Osteocyte (in vitro differentiated cells): ENCODE results near the gene RABGAP1. TPM values are rescaled to one million over a fixed set of nuclear protein-coding genes. Genes with fewer than 3 reads are reported as not detected.

Experiments used
- DNase-seq: peaks from one replicate; pipeline ENCODE4 v3.0.0; 2021; ENCODE audit warnings: mixed read lengths; ENCODE audit not compliant: unreplicated experiment; ENCODE audit errors: extremely low spot score
- H3K27ac Mint-ChIP-seq: one replicate; pipeline ENCODE4 v1.8.0; 2021; ENCODE audit warnings: mild to moderate bottlenecking, mixed read lengths; ENCODE audit not compliant: unreplicated experiment
- H3K27me3 Mint-ChIP-seq: one replicate; pipeline ENCODE4 v1.8.0; 2021; ENCODE audit warnings: mixed read lengths; ENCODE audit not compliant: unreplicated experiment
- H3K36me3 Mint-ChIP-seq: one replicate; pipeline ENCODE4 v1.8.0; 2021; ENCODE audit warnings: mixed read lengths; ENCODE audit not compliant: unreplicated experiment
- H3K4me1 Mint-ChIP-seq: one replicate; pipeline ENCODE4 v1.8.0; 2021; ENCODE audit warnings: mixed read lengths; ENCODE audit not compliant: unreplicated experiment
- H3K4me3 Mint-ChIP-seq: one replicate; pipeline ENCODE4 v1.8.0; 2021; ENCODE audit warnings: mild to moderate bottlenecking, moderate library complexity, mixed read lengths; ENCODE audit not compliant: unreplicated experiment
- H3K9me3 Mint-ChIP-seq: one replicate; pipeline ENCODE4 v1.8.0; 2021; ENCODE audit warnings: mixed read lengths; ENCODE audit not compliant: unreplicated experiment
- total RNA-seq: library from RNA; stranded (reverse); gene quantifications from 2 replicates; pipeline ENCODE4 v1.2.1, GENCODE V29; 2021
- TF ChIP-seq, protein P1 (sequence below): fragments of 200-600 bp; sonication (generic); IDR thresholded peaks from 2 replicates; pipeline ENCODE4 v1.5.0; 2021; ENCODE audit warnings: antibody characterized with exemption, mild to moderate bottlenecking, moderate library complexity

The RABGAP1 gene
- total RNA-seq, 1 donor from 2014 or later, result 88.4 TPM

DNA sequence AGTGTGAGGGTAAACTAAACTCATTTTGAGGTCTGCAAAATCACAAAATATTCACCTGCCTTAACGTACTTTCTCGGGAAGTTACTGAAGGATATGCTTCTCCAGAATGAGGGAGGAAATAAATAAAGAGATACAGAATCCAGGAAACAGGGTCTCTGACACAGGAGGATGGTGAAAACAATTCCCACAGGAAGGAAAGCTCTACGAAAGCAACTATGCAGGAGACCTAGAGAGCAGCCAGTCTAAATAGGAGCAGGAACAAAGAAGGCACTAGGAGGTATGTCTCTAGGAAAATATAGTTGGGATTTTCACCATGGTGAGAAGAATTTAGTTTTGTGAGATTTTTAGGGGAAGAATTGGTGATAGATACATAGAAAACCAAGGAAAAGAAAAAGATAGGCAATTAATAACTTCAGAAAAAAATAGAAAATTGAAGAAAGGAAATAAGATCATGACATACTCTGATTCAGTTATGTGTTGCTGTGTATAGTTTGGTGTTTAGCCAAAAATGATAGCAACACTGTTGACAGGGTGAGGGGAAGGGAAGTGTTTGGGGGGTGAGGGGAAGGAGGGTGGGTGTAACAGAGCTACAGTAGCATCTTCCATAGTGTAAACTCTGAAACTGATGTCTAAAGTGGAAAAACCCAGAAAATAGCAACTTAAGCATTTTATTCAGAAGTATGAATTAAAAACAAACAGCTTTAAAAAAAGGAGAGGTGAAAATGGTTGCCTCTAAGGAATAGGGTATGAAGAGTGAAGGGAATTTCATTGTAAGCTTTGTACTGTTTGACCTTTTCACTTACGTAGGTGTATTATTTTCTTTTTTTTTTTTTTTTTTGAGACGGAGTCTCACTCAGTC is 102.5 kb downstream of the RABGAP1 start:
- H3K36me3 Mint-ChIP-seq, result peaks cover 15% of the 10 kb centered on the region
- no peak for DNase-seq
- H3K4me3 Mint-ChIP-seq, result peak overlapping the region; percentile 10
- peak overlapping the region; percentile 83 for H3K27ac Mint-ChIP-seq
- no peaks in the 10 kb centered on the region for H3K27me3 Mint-ChIP-seq
- TF ChIP-seq, protein P1, sequence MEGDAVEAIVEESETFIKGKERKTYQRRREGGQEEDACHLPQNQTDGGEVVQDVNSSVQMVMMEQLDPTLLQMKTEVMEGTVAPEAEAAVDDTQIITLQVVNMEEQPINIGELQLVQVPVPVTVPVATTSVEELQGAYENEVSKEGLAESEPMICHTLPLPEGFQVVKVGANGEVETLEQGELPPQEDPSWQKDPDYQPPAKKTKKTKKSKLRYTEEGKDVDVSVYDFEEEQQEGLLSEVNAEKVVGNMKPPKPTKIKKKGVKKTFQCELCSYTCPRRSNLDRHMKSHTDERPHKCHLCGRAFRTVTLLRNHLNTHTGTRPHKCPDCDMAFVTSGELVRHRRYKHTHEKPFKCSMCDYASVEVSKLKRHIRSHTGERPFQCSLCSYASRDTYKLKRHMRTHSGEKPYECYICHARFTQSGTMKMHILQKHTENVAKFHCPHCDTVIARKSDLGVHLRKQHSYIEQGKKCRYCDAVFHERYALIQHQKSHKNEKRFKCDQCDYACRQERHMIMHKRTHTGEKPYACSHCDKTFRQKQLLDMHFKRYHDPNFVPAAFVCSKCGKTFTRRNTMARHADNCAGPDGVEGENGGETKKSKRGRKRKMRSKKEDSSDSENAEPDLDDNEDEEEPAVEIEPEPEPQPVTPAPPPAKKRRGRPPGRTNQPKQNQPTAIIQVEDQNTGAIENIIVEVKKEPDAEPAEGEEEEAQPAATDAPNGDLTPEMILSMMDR, result no peak
- H3K4me1 Mint-ChIP-seq, result peaks cover 86% of the 10 kb centered on the region
- H3K9me3 Mint-ChIP-seq, result peaks cover 6% of the 10 kb centered on the region

DNA sequence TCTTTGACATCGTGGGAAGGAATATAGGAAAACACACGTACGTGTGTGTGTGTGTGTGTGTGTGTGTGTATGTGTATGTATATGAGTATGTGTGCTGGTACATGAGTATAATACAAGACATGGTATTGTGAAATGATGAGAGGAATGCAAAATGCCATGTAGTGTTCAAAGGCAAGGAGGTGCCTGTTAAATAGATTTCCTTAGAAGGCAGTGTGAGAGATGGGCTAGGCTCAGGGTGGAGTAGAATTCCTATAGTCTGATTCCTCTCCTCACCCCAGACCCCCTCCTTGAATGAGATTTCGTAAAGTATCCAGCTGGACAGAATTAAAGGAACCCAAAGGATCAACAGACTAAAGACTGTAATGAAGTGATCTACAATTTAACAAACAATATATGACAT is 103.8 kb downstream of the RABGAP1 start:
- peaks cover 12% of the 10 kb centered on the region for H3K36me3 Mint-ChIP-seq
- TF ChIP-seq, protein P1, result no peak
- H3K27ac Mint-ChIP-seq, result peak overlapping the region; percentile 83
- H3K27me3 Mint-ChIP-seq, result no peaks in the 10 kb centered on the region
- H3K4me1 Mint-ChIP-seq, result peaks cover 90% of the 10 kb centered on the region
- peak overlapping the region; percentile 4 for H3K4me3 Mint-ChIP-seq
- peaks cover 6% of the 10 kb centered on the region for H3K9me3 Mint-ChIP-seq
- DNase-seq, result no peak

DNA sequence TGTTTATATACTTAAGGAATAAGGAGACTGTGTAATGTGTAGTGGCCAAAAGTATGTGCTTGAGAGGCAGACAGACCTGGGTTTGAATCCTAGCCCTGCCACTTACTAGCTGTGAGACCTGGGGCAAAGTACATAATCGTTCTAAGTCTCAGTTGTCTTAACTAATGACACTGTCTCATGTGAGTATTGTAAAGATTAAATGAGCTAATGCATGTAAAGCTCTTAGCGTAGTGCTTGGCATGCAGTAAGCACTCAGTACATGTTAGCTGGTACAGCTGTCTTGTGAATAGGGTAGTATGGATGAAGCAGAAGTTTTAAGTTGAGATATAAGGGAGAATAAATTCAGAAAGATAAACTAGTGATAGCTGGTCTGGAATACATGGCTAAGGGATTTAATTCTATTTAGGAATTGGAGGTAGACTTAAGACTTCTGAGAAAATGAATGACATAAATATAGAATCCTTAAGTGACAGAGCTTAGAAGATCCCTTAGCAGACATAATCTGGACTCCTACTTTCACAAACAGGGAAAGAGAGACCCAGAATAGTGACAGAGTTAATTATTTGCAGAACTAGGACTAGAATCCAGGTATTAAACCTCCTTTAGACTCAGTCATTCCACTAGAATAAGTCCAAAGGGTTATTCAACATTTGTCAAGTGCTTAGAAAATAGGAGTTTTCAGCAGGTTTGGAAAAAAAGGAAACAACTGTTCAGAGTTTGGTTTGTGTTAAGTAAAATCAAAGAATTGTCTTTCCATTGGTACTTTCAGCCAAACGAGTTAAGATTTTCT is 105.8 kb downstream of the RABGAP1 start:
- peak overlapping the region; percentile 14 for H3K4me3 Mint-ChIP-seq
- H3K27me3 Mint-ChIP-seq, result no peaks in the 10 kb centered on the region
- H3K4me1 Mint-ChIP-seq, result peaks cover 84% of the 10 kb centered on the region
- DNase-seq, result no peak
- H3K9me3 Mint-ChIP-seq, result peaks cover 6% of the 10 kb centered on the region
- H3K27ac Mint-ChIP-seq, result peak overlapping the region; percentile 83
- H3K36me3 Mint-ChIP-seq, result peaks cover 22% of the 10 kb centered on the region
- TF ChIP-seq, protein P1, result no peak

DNA sequence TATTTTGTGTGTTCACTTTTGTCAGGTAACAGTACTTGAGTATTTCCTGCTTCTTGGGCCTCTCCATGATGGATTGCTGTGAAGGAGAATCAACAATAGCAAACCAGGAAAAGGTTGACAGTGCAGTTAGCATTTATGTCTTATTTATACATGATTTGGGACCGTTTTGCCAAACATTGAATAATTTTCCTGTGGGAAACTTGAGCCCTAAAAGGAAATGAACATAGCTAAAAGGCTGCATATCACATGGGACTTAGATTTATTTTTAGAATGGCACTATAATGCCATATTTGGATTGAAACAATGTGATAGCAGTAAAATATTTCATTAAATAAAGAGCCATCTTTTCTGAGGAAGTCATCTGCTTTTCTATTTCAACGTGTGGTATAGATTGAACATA is 107.9 kb downstream of the RABGAP1 start:
- Mint-ChIP-seq H3K9me3 (no peaks in the 10 kb centered on the region), H3K27ac (peak overlapping the region; percentile 91), H3K4me3 (peak overlapping the region; percentile 23), H3K36me3 (peaks cover 17% of the 10 kb centered on the region), H3K27me3 (no peaks in the 10 kb centered on the region), H3K4me1 (peaks cover 74% of the 10 kb centered on the region)
- TF ChIP-seq, protein P1, result no peak
- no peak for DNase-seq
